MCF 10A (cell line): ENCODE measurements around the gene ESPNL. TPM values are rescaled to one million over a fixed set of nuclear protein-coding genes. Genes with fewer than 3 reads are reported as not detected.

Experiments
- BruUV-seq: library from RNA; stranded (reverse); fragments of 400-500 nt; replicated peaks from 2 replicates; lab custom pipeline; 2021; lab: Mats Ljungman, UMichigan
- CTCF ChIA-PET: fragments of 300-600 bp; sonication (Branson Sonifier 250); formaldehyde crosslinking; extraction: SDS; loops from one replicate; lab custom pipeline; 2021; ENCODE audit warnings: antibody characterized with exemption, inconsistent platforms; lab: Yijun Ruan, JAX
- POLR2A ChIA-PET: fragments of 300-600, 350-650 bp; sonication (Branson Sonifier 250); formaldehyde crosslinking; extraction: SDS; loops from one replicate; lab custom pipeline; 2020; ENCODE audit warnings: antibody characterized with exemption, inconsistent platforms; lab: Yijun Ruan, JAX
- DNase-seq: peaks from one replicate; pipeline ENCODE4 v3.0.0-alpha.2; 2018; ENCODE audit not compliant: unreplicated experiment
- H3K27ac Mint-ChIP-seq: one replicate; pipeline ENCODE4 v1.8.0; 2022; ENCODE audit warnings: mild to moderate bottlenecking, low read depth, mixed read lengths; ENCODE audit not compliant: unreplicated experiment
- H3K27me3 Mint-ChIP-seq: one replicate; pipeline ENCODE4 v1.8.0; 2022; ENCODE audit warnings: mixed read lengths; ENCODE audit not compliant: insufficient read depth, unreplicated experiment
- H3K36me3 Mint-ChIP-seq: one replicate; pipeline ENCODE4 v1.8.0; 2022; ENCODE audit warnings: mild to moderate bottlenecking, moderate library complexity, mixed read lengths; ENCODE audit not compliant: insufficient read depth, unreplicated experiment
- H3K4me1 Mint-ChIP-seq: one replicate; pipeline ENCODE4 v1.8.0; 2022; ENCODE audit warnings: mixed read lengths; ENCODE audit not compliant: insufficient read depth, unreplicated experiment
- H3K4me3 Mint-ChIP-seq: one replicate; pipeline ENCODE4 v1.8.0; 2022; ENCODE audit warnings: mild to moderate bottlenecking, moderate library complexity, mixed read lengths; ENCODE audit not compliant: unreplicated experiment
- H3K9me3 Mint-ChIP-seq: one replicate; pipeline ENCODE4 v1.8.0; 2022; ENCODE audit warnings: mixed read lengths; ENCODE audit not compliant: unreplicated experiment
- intact Hi-C: fragments of 100-400 bp; cut with micrococcal nuclease; formaldehyde crosslinking; loops from 2 replicates; pipeline ENCODE4 v1.14.1; 2022
- total RNA-seq: library from RNA; stranded (reverse); gene quantifications from 2 replicates; pipeline ENCODE4 v1.2.3, GENCODE V29; 2022
- TF ChIP-seq, protein P1 (sequence below): fragments of 200-600 bp; IDR thresholded peaks from one replicate; pipeline ENCODE4 v1.8.0; 2022; ENCODE audit warnings: antibody characterized with exemption, mild to moderate bottlenecking; ENCODE audit not compliant: unreplicated experiment

The ESPNL gene
- total RNA-seq, 1 experiment from 2014 or later = not detected

DNA sequence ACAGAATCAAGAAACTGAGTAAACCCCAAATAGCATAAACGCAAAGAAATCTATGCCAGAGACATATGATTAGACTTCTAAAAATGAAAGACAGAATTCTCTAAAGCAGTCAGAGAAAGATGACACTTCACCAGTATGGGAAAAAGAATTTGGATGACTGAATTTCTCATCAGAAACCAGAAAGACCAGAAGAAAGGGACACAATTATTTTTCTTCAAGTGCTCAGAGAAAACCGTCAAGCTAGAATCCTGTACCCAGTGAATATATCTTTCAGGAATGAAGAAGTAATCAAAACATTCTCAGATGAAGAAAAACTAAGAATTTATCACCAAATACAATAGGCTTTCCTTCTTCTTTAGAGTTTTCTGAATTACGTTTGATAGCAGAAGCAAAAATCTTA, 14.2 kb upstream of the ESPNL start:
- Mint-ChIP-seq H3K4me1 (no peaks in the 10 kb centered on the region), H3K4me3 (no peak overlapping the region), H3K36me3 (peaks cover 42% of the 10 kb centered on the region), H3K27ac (no peak overlapping the region), H3K27me3 (no peaks in the 10 kb centered on the region), H3K9me3 (no peaks in the 10 kb centered on the region)
- CTCF ChIA-PET = no interaction called here
- TF ChIP-seq, protein P1, sequence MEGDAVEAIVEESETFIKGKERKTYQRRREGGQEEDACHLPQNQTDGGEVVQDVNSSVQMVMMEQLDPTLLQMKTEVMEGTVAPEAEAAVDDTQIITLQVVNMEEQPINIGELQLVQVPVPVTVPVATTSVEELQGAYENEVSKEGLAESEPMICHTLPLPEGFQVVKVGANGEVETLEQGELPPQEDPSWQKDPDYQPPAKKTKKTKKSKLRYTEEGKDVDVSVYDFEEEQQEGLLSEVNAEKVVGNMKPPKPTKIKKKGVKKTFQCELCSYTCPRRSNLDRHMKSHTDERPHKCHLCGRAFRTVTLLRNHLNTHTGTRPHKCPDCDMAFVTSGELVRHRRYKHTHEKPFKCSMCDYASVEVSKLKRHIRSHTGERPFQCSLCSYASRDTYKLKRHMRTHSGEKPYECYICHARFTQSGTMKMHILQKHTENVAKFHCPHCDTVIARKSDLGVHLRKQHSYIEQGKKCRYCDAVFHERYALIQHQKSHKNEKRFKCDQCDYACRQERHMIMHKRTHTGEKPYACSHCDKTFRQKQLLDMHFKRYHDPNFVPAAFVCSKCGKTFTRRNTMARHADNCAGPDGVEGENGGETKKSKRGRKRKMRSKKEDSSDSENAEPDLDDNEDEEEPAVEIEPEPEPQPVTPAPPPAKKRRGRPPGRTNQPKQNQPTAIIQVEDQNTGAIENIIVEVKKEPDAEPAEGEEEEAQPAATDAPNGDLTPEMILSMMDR = no peak
- intact Hi-C loops = no loop called here
- no TSS peak for BruUV-seq
- DNase-seq = no peak
- POLR2A ChIA-PET = interaction anchor here (0.7 to 1.7 kb wide), 2 partner anchors 10 to 25 kb away, joined by 3 to 4 read pairs; partner anchors contain the start of gene SCLY

GRCh38 chr2:238087211-238087610, 12.9 kb upstream of the ESPNL start:
- no peaks in the 10 kb centered on the region for H3K4me1 Mint-ChIP-seq
- ChIA-PET POLR2A (interaction anchor here (0.6 kb wide), 2 partner anchors 135 to 164 kb away, joined by 3 read pairs; no protein-coding TSS in a partner anchor), CTCF (interaction anchor here (0.5 to 1.4 kb wide), 7 partner anchors 10 to 342 kb away, joined by 3 to 5 read pairs (median 3); partner anchors contain the start of gene SCLY)
- intact Hi-C loops = no loop called here
- no peak overlapping the region for H3K4me3 Mint-ChIP-seq
- no TSS peak for BruUV-seq
- peaks cover 32% of the 10 kb centered on the region for H3K36me3 Mint-ChIP-seq
- no peak for DNase-seq
- H3K27me3 Mint-ChIP-seq = no peaks in the 10 kb centered on the region
- no peak overlapping the region for H3K27ac Mint-ChIP-seq
- H3K9me3 Mint-ChIP-seq = no peaks in the 10 kb centered on the region
- TF ChIP-seq, protein P1 = no peak

DNA sequence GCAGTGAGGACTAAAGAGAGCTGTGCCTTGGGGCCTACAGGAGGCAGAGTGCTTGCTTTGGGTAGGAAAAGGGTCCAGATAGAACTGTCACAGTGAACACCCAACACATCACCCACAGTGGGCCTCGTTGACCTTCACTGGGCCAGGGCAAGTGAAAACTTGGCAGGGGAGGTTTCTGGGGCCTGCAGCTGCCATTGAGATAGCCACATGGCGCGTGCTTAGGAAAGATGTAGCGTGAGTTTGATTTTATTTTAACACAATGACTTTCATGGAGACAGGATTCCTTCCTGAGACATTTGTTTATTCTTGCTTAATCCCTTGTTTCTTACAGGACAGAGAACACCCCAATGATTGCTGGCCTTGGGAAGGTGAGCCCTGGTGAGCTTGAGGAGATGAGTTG, 9.3 kb upstream of the ESPNL start:
- ChIA-PET POLR2A (no interaction called here), CTCF (no interaction called here)
- no peak for DNase-seq
- intact Hi-C loops = no loop called here
- TF ChIP-seq, protein P1 = no peak
- no peak overlapping the region for H3K4me3 Mint-ChIP-seq
- H3K4me1 Mint-ChIP-seq = no peaks in the 10 kb centered on the region
- BruUV-seq = no TSS peak
- peaks cover under 1% of the 10 kb centered on the region for H3K36me3 Mint-ChIP-seq
- H3K27ac Mint-ChIP-seq = no peak overlapping the region
- H3K9me3 Mint-ChIP-seq = no peaks in the 10 kb centered on the region
- no peaks in the 10 kb centered on the region for H3K27me3 Mint-ChIP-seq

GRCh38 chr2:238091436-238092060, 8.6 kb upstream of the ESPNL start:
- H3K27ac Mint-ChIP-seq = no peak overlapping the region
- TF ChIP-seq, protein P1 = no peak
- BruUV-seq = no TSS peak
- H3K36me3 Mint-ChIP-seq = no peaks in the 10 kb centered on the region
- ChIA-PET POLR2A (interaction anchor here (0.6 kb wide), 1 partner anchor 125 kb away, joined by 3 read pairs; no protein-coding TSS in a partner anchor), CTCF (no interaction called here)
- H3K4me1 Mint-ChIP-seq = no peaks in the 10 kb centered on the region
- H3K9me3 Mint-ChIP-seq = no peaks in the 10 kb centered on the region
- intact Hi-C loops = no loop called here
- DNase-seq = no peak
- no peak overlapping the region for H3K4me3 Mint-ChIP-seq
- H3K27me3 Mint-ChIP-seq = no peaks in the 10 kb centered on the region
